ENCODE data around the gene CELF1. TPM values are rescaled to one million over a fixed set of nuclear protein-coding genes. Genes with fewer than 3 reads are reported as not detected.

CELF1 gene
- total and polyA plus RNA-seq, 2 donors (not counting 1 experiment from before 2014, with no cell fraction given): 52.0 to 153 TPM

DNA sequence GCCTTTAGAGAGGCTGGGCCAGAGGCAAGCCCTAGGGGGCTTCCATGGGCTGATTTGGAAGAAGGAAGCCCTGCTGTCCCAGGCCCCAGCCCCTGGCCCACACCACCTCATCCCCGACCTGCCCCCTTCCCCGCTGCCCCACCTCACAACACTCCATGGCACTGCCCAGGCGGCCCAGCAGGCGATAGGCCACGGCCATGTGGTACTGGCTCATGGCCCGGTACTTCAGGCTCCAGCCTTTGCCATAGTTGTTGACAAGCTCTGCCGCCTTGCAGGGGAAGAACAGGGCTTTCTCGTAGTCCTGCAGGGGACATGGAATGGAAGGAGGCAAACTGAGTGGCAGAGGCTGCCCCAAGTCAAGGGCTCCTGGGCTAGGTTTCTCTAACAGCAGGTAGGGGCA is 110.4 kb downstream of the CELF1 start:
- Histone ChIP-seq H3K27me3 (replicated peaks in 1 of 4; ENCODE audit: control extremely low read depth in 1 of 4, control insufficient read depth in 3 of 4, insufficient read depth in 4 of 4, low read length in 3 of 4) (no peaks in the 10 kb centered on the region), H3K9ac (ENCODE audit: low read length) (no peak overlapping the region), H2AFZ (ENCODE audit: insufficient read depth, low read depth, low read length, poor library complexity, severe bottlenecking) (no peak overlapping the region), H3K79me2 (ENCODE audit: control insufficient read depth, insufficient read depth, low read length) (no peaks in the 10 kb centered on the region), H3K36me3 (replicated peaks in 1 of 2; ENCODE audit: control extremely low read depth in 1 of 2, control insufficient read depth in 1 of 2, extremely low read depth in 1 of 2, insufficient read depth in 2 of 2, low read length in 1 of 2) (no peaks in the 10 kb centered on the region), H3K27ac (ENCODE audit: low read length in 2 of 2) (no peak overlapping the region), H3K4me3 (ENCODE audit: control extremely low read depth in 1 of 5, extremely low read depth in 1 of 5, insufficient read depth in 1 of 5, low read depth in 2 of 5, low read length in 4 of 5) (no peak overlapping the region), H3K9me3 (ENCODE audit: control extremely low read depth in 1 of 3, control insufficient read depth in 2 of 3, insufficient read depth in 1 of 3, low read length in 2 of 3) (no peaks in the 10 kb centered on the region), H3K4me2 (replicated peaks; ENCODE audit: low read depth, low read length, poor library complexity, severe bottlenecking) (no peak overlapping the region), H4K20me1 (ENCODE audit: control insufficient read depth, insufficient read depth, low read length, poor library complexity, severe bottlenecking) (no peaks in the 10 kb centered on the region), H3K4me1 (ENCODE audit: control insufficient read depth in 2 of 2, insufficient read depth in 2 of 2, low read length in 2 of 2) (no peaks in the 10 kb centered on the region)
- Mint-ChIP-seq H3K27me3 (no peaks in the 10 kb centered on the region), H3K4me1 (no peaks in the 10 kb centered on the region), H3K9me3 (ENCODE audit: insufficient read depth) (no peaks in the 10 kb centered on the region), H3K27ac (no peak overlapping the region), H3K4me3 (no peak overlapping the region)
- TF ChIP-seq EZH2 (IDR thresholded peaks at IDR 0.05; ENCODE audit: borderline replicate concordance, insufficient read depth, low read depth, low read length, poor library complexity, severe bottlenecking): no peak
- TF ChIP-seq, protein P1, sequence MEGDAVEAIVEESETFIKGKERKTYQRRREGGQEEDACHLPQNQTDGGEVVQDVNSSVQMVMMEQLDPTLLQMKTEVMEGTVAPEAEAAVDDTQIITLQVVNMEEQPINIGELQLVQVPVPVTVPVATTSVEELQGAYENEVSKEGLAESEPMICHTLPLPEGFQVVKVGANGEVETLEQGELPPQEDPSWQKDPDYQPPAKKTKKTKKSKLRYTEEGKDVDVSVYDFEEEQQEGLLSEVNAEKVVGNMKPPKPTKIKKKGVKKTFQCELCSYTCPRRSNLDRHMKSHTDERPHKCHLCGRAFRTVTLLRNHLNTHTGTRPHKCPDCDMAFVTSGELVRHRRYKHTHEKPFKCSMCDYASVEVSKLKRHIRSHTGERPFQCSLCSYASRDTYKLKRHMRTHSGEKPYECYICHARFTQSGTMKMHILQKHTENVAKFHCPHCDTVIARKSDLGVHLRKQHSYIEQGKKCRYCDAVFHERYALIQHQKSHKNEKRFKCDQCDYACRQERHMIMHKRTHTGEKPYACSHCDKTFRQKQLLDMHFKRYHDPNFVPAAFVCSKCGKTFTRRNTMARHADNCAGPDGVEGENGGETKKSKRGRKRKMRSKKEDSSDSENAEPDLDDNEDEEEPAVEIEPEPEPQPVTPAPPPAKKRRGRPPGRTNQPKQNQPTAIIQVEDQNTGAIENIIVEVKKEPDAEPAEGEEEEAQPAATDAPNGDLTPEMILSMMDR (IDR thresholded peaks at IDR 0.05): no peak
- no peak for DNase-seq
- 98% methylated on average over 8 of the region's 8 CpGs for WGBS (ENCODE audit: insufficient coverage)
- ATAC-seq (ENCODE audit: low read depth): no peak
- intact Hi-C loops (cut with micrococcal nuclease): no loop called here
- ChIA-PET POLR2A (no interaction called here), CTCF (no interaction called here)

DNA sequence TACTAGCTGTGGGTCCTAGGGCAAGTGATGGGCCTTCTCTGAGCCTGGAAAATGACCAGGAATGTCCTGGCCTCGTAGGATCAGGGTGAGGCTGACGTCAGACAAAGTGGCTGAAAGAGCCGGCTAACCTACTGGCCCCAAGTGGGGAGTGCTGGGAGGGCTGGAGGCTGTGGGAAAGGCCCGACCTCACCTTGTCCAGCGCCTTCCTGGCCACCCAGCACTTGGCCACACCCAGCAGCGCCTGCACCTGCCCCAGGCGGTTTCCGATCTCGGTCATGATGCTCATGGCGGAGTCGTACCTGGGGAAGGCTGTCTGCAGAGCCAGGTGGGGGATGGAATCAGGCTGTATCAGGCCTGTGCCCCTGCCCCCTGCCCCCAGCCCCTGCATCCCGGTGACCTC is 111.5 kb downstream of the CELF1 start:
- H3K36me3 ChIP-seq (replicated peaks in 1 of 2; ENCODE audit: control extremely low read depth in 1 of 2, control insufficient read depth in 1 of 2, extremely low read depth in 1 of 2, insufficient read depth in 2 of 2, low read length in 1 of 2): no peaks in the 10 kb centered on the region
- TF ChIP-seq, protein P1 (IDR thresholded peaks at IDR 0.05): no peak
- no peak for TF ChIP-seq EZH2 (IDR thresholded peaks at IDR 0.05; ENCODE audit: borderline replicate concordance, insufficient read depth, low read depth, low read length, poor library complexity, severe bottlenecking)
- ATAC-seq (ENCODE audit: low read depth) (no peak), DNase-seq (no peak)
- Mint-ChIP-seq H3K27ac (no peak overlapping the region), H3K9me3 (ENCODE audit: insufficient read depth) (no peaks in the 10 kb centered on the region), H3K4me3 (no peak overlapping the region), H3K4me1 (no peaks in the 10 kb centered on the region), H3K27me3 (no peaks in the 10 kb centered on the region)
- H3K79me2 ChIP-seq (ENCODE audit: control insufficient read depth, insufficient read depth, low read length): no peaks in the 10 kb centered on the region
- ChIA-PET CTCF (no interaction called here), POLR2A (no interaction called here)
- H3K4me1 ChIP-seq (ENCODE audit: control insufficient read depth in 2 of 2, insufficient read depth in 2 of 2, low read length in 2 of 2): no peaks in the 10 kb centered on the region
- H3K9me3 ChIP-seq (ENCODE audit: control extremely low read depth in 1 of 3, control insufficient read depth in 2 of 3, insufficient read depth in 1 of 3, low read length in 2 of 3): peaks cover 0 to 6% (median 0%) of the 10 kb centered on the region in 3 donors
- H3K27ac ChIP-seq (ENCODE audit: low read length in 2 of 2): no peak overlapping the region
- no peak overlapping the region for H2AFZ ChIP-seq (ENCODE audit: insufficient read depth, low read depth, low read length, poor library complexity, severe bottlenecking)
- no peak overlapping the region for H3K4me2 ChIP-seq (replicated peaks; ENCODE audit: low read depth, low read length, poor library complexity, severe bottlenecking)
- no peak overlapping the region for H3K4me3 ChIP-seq (ENCODE audit: control extremely low read depth in 1 of 5, extremely low read depth in 1 of 5, insufficient read depth in 1 of 5, low read depth in 2 of 5, low read length in 4 of 5)
- H3K9ac ChIP-seq (ENCODE audit: low read length): no peak overlapping the region
- H4K20me1 ChIP-seq (ENCODE audit: control insufficient read depth, insufficient read depth, low read length, poor library complexity, severe bottlenecking): no peaks in the 10 kb centered on the region
- 97% methylated on average over 12 of the region's 12 CpGs for WGBS (ENCODE audit: insufficient coverage)
- H3K27me3 ChIP-seq (replicated peaks in 1 of 4; ENCODE audit: control extremely low read depth in 1 of 4, control insufficient read depth in 3 of 4, insufficient read depth in 4 of 4, low read length in 3 of 4): no peaks in the 10 kb centered on the region
- intact Hi-C loops (cut with micrococcal nuclease): no loop called here
